ENCODE results near the gene RPS6KC1. TPM values are rescaled to one million over a fixed set of nuclear protein-coding genes. Genes with fewer than 3 reads are reported as not detected.
A peak's percentile ranks its signal among the peaks of the same experiment; 100 is the strongest.
"Not testable (repeated sequence)": the region's sequence is repeated elsewhere in the genome, so short reads cannot be mapped to it uniquely, and the experiment has no call there.

Gene RPS6KC1
- total and polyA plus RNA-seq, 7 donors: 3.9 to 37.4 (median 23.1) TPM

DNA sequence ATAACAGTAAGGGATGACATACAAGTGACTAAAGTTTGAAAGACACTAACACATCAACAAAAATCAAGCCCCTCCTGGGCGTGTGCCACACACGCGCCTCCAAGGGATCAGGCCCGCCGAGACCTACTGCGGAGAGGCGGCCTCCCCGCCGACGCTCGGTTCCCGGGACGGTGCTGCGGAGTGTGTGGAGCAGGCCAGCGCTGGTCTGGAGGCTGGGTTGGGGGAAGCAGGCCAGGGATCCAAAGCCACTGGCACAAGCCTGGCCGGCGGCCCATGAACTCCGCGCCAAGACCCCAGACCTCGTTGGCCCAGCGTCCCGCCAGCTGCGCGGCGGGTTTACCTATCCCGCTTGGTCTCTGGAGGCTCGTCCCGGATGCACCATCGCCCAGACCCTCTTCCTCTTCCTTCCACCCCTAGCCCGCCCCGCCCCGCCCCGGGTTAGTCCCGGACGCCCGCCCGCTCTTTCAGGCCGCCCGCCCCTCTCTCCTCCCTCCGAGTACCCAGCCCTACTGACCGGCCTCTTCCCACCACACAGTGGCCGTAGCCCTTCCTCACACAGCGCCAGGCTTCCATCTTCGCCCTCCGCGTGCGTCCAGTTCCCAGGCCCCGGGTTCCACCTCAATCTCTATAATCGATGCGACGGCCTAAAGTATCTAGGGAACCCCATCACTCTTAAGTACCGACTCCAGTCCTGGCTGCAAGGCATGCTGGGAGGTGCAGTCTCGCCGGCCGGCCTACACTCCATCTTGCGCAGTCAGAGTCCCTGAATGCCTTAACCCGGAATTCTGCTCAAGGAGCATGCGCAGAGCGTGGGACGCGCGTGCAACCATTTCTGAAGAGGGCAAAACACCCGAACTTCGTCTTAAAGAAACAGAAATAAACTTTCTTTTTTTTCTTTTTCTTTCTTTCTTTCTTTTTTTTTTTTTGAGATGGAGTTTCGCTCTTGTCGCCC, 35.7 kb upstream of the RPS6KC1 start, which contains the start of gene ANGEL2:
ANGEL2 (minus strand) TSS at position 769 of the 952 bp plus-strand sequence; CDS start at position 573, 196 bp downstream.
- Histone ChIP-seq H3K27ac (peak within 1 kb of the TSS; percentile 88 to 96 (median 94)), H3K27me3 (no peaks in the 10 kb centered on the region), H3K9me3 (no peaks in the 10 kb centered on the region), H3K4me1 (peaks cover 0 to 22% (median 16%) of the 10 kb centered on the region in 4 donors), H3K36me3 (peaks cover 0 to 16% (median 0%) of the 10 kb centered on the region in 4 donors), H3K4me3 (peak within 1 kb of the TSS; percentile 72 to 93 (median 82))
- intact Hi-C loops (cut with DNase I): loop anchor here (1.0 to 10.0 kb wide), 2 partner anchors 36 to 221 kb away; partner anchors contain the start of genes NSL1, RPS6KC1 and TATDN3
- WGBS, 2 donors: 1% methylated on average over 66 of the region's 66 CpGs
- DNase-seq: peak; percentile 98
- peak in 3 of 4 donors; percentile 66 to 83 (median 74) for TF ChIP-seq POLR2AphosphoS5 (IDR thresholded peaks at IDR 0.05)
- peak in 1 of 2 donors; percentile 7 for TF ChIP-seq POLR2A (IDR thresholded peaks at IDR 0.05)
- TF ChIP-seq, protein P1, sequence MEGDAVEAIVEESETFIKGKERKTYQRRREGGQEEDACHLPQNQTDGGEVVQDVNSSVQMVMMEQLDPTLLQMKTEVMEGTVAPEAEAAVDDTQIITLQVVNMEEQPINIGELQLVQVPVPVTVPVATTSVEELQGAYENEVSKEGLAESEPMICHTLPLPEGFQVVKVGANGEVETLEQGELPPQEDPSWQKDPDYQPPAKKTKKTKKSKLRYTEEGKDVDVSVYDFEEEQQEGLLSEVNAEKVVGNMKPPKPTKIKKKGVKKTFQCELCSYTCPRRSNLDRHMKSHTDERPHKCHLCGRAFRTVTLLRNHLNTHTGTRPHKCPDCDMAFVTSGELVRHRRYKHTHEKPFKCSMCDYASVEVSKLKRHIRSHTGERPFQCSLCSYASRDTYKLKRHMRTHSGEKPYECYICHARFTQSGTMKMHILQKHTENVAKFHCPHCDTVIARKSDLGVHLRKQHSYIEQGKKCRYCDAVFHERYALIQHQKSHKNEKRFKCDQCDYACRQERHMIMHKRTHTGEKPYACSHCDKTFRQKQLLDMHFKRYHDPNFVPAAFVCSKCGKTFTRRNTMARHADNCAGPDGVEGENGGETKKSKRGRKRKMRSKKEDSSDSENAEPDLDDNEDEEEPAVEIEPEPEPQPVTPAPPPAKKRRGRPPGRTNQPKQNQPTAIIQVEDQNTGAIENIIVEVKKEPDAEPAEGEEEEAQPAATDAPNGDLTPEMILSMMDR (IDR thresholded peaks at IDR 0.05): no peak
- no peak for TF ChIP-seq EP300 (IDR thresholded peaks at IDR 0.05)

DNA sequence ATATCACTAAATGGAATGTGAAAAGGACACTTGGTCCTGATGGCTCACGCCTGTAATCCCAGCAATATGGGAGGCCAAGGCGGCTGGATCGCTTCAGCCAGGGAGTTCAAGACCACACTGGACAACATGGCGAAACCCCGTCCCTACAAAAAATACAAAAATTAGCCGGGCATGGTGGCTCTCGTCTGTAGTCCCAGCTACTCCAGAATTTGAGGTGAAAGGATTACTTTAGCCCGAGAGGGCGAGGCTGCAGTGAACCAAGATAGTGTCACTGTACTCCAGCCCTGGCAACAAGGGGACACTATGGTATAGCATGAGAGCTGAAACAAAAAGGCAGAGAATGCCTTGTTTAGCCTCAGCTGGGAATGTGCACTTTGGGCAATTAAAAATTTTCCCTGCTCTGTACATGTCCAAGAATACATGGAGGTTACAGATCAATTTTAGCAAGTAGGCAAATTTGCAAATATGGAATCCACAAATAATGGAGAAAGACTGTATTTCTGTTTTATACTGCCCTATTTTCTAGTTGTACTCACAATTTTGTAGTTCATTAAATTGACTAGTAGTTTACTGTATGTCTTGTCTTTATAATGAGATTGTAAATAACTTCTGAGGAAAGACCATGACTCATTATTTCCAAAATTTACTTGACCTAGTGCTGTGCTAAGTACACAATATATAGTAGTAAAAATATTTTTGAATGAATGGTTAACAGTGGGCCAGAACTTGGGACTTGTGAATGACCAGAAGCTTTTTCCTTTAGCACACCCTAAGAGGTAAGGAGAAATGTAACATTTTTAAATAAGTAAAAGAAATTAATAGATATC, 33.4 kb upstream of the RPS6KC1 start:
- intact Hi-C loops (cut with DNase I): loop anchor here (10.0 kb wide), 1 partner anchor 223 kb away; the partner anchor contains the start of genes NSL1 and TATDN3
- Histone ChIP-seq H3K36me3 (no peaks in the 10 kb centered on the region), H3K9me3 (no peaks in the 10 kb centered on the region), H3K4me3 (no peak overlapping the region), H3K27ac (no peak overlapping the region), H3K4me1 (peaks cover 0 to 22% (median 16%) of the 10 kb centered on the region in 4 donors), H3K27me3 (no peaks in the 10 kb centered on the region)
- WGBS, 2 donors: 96 to 97% methylated on average over 9 of the region's 9 CpGs
- DNase-seq: no peak
- TF ChIP-seq POLR2A (IDR thresholded peaks at IDR 0.05) (no peak), EP300 (IDR thresholded peaks at IDR 0.05) (no peak), POLR2AphosphoS5 (IDR thresholded peaks at IDR 0.05) (no peak)
- TF ChIP-seq, protein P1 (IDR thresholded peaks at IDR 0.05): no peak

DNA sequence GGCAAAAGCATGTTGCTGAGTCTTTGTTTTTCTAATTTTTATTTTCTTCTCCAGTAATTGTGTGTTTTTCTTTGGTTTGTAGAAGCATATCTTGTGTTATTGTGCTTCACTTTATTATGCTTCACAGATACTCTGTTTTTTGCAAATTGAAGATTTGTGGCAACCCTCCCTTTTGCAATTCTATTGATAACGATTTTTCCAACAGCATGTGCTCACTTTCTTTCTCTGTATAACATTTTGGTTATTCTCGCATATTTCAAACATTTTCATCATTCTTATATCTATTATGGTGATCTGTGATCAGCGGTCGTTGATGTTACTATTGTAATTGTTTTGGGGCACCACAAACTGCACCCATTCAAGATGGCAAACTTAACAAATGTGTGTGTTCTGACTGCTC, 31.6 kb upstream of the RPS6KC1 start:
- Histone ChIP-seq H3K27ac (no peak overlapping the region), H3K36me3 (no peaks in the 10 kb centered on the region), H3K4me1 (peaks cover 0 to 5% (median 3%) of the 10 kb centered on the region in 4 donors), H3K9me3 (no peaks in the 10 kb centered on the region), H3K4me3 (no peak overlapping the region), H3K27me3 (no peaks in the 10 kb centered on the region)
- intact Hi-C loops (cut with DNase I): loop anchor here (10.0 kb wide), 1 partner anchor 225 kb away; the partner anchor contains the start of genes NSL1 and TATDN3
- no peak for DNase-seq
- no peak for TF ChIP-seq POLR2AphosphoS5 (IDR thresholded peaks at IDR 0.05)
- 93 to 94% methylated on average over 4 of the region's 4 CpGs for WGBS, 2 donors

DNA sequence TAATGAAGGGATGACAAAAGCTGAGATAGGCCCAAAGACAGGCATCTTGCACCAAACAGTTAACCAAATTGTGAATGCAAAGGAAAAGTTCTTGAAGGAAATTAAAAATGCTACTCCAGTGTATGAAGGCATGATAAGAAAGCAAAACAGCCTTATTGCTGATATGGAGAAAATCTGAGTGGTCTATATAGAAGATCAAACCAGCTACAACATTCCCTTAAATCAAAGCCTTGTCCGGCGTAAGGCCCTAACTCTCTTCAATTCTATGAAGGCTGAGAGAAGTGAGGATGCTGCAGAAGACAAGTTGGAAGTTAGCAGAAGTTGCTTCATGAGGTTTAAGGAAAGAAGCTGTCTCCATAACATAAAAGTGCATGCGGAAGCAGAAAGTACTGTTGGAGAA, 31.0 kb upstream of the RPS6KC1 start:
- WGBS, 2 donors: 98% methylated on average over 3 of the region's 3 CpGs
- no peaks in the 10 kb centered on the region for H3K9me3 ChIP-seq
- H3K36me3 ChIP-seq: no peaks in the 10 kb centered on the region
- H3K27ac ChIP-seq: no peak overlapping the region
- H3K4me1 ChIP-seq: no peaks in the 10 kb centered on the region
- no peak for TF ChIP-seq EP300 (IDR thresholded peaks at IDR 0.05)
- intact Hi-C loops (cut with DNase I): no loop called here
- H3K27me3 ChIP-seq: no peaks in the 10 kb centered on the region
- H3K4me3 ChIP-seq: no peak overlapping the region
- DNase-seq: no peak

DNA sequence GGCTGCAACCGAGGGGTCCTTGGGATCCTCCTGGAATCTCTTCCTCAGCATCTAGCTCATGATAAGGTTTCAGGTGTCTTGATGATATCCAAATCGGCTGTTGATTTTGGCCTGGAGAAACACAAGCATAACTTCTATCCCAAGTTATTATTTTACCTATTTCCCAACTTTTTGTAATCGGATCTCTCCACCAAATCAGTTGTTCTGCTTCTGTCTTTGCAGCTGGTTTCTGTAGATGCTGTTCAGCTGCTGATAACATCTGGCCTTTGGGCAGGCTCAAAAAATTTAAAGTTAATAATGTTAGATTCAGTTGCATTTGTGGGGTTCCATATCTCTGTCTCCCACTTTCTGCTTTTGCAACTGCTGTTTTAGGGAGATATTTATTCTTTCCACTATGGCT, 24.0 kb upstream of the RPS6KC1 start:
- H3K4me1 ChIP-seq; intact Hi-C loops (cut with DNase I); H3K9me3 ChIP-seq; DNase-seq; H3K27me3 ChIP-seq; H3K36me3 ChIP-seq; H3K4me3 ChIP-seq; H3K27ac ChIP-seq: not testable (repeated sequence)
- 89 to 95% methylated on average over 3 of the region's 3 CpGs for WGBS, 2 donors

DNA sequence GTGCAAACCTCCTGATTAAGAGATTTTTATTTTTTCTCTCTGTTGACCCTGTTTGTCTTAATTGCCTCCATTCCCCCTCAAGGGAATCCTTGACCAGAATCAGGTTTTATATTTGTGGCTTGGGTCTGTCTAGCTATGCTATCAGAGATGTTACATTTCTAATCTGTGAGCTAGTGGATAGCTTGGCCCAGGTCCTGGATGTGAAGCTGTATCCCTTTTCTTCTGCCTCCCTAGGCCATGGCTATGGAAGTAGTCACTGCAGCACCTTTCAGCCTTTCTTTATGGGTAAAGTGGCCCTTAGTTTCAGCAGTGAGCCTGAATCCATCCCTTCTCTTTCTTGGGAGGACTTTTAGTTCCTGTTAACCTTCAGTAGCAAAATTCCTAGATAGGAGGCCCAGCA, 18.4 kb upstream of the RPS6KC1 start:
- Histone ChIP-seq H3K36me3 (no peaks in the 10 kb centered on the region), H3K9me3 (no peaks in the 10 kb centered on the region), H3K4me3 (no peak overlapping the region), H3K27me3 (peaks cover 0 to 8% (median 0%) of the 10 kb centered on the region in 3 donors), H3K4me1 (no peaks in the 10 kb centered on the region), H3K27ac (no peak overlapping the region)
- DNase-seq: no peak
- TF ChIP-seq POLR2A (IDR thresholded peaks at IDR 0.05) (no peak), EP300 (IDR thresholded peaks at IDR 0.05) (no peak), POLR2AphosphoS5 (IDR thresholded peaks at IDR 0.05) (no peak)
- TF ChIP-seq, protein P1 (IDR thresholded peaks at IDR 0.05): no peak
- intact Hi-C loops (cut with DNase I): no loop called here

Data from sigmoid colon (tissue), 7 donors.